GM06990 (cell line): ENCODE data around the gene PPRC1.

Experiments used
- DNase-seq: peaks from one replicate; pipeline ENCODE4 v3.0.0-alpha.2; 2011; ENCODE audit not compliant: insufficient read length; ENCODE audit errors: extremely low read depth
- H3K27me3 ChIP-seq: replicated peaks from 2 replicates; pipeline ENCODE4 v1.6.0; 2011; ENCODE audit warnings: low read length; ENCODE audit not compliant: control insufficient read depth, insufficient read depth
- H3K36me3 ChIP-seq: 2 replicates; pipeline ENCODE4 v1.5.1; 2011; ENCODE audit warnings: low read length; ENCODE audit not compliant: control insufficient read depth, insufficient read depth
- H3K4me3 ChIP-seq: replicated peaks from 2 replicates; pipeline ENCODE4 v1.5.1; 2011; ENCODE audit warnings: low read depth, mild to moderate bottlenecking, control low read depth, low read length
- CTCF ChIP-seq: IDR thresholded peaks from 2 replicates; pipeline ENCODE4 v1.5.1; 2011; ENCODE audit warnings: low read length, control low read depth, mild to moderate bottlenecking, inconsistent platforms; ENCODE audit not compliant: insufficient read depth, poor library complexity, severe bottlenecking

The PPRC1 gene

GRCh38 chr10:102195296-102195870, 62.5 kb downstream of the PPRC1 start:
- Histone ChIP-seq H3K36me3 (no peaks in the 10 kb centered on the region), H3K27me3 (no peaks in the 10 kb centered on the region), H3K4me3 (no peak overlapping the region)
- DNase-seq: no peak
- TF ChIP-seq CTCF: no peak

- TF ChIP-seq CTCF: no peak
- DNase-seq: no peak
- Histone ChIP-seq H3K36me3 (no peaks in the 10 kb centered on the region), H3K27me3 (no peaks in the 10 kb centered on the region), H3K4me3 (no peak overlapping the region)
Observed at GRCh38 chr10:102196893-102197292, 64.1 kb downstream of the PPRC1 start.

GRCh38 chr10:102198027-102198426, 65.2 kb downstream of the PPRC1 start:
- Histone ChIP-seq H3K4me3 (no peak overlapping the region), H3K27me3 (no peaks in the 10 kb centered on the region), H3K36me3 (no peaks in the 10 kb centered on the region)
- DNase-seq: no peak
- TF ChIP-seq CTCF: no peak
